HL-60 (cell line): Measurements from ENCODE around the gene ELF2.

Experiments used
- CTCF ChIP-seq: IDR thresholded peaks from one replicate; pipeline ENCODE4 v1.5.1; 2011; ENCODE audit warnings: low read length, control low read depth, inconsistent platforms; ENCODE audit not compliant: insufficient read depth
- POLR2AphosphoS5 ChIP-seq: IDR thresholded peaks from 2 replicates; pipeline ENCODE4 v1.6.1; 2012; ENCODE audit warnings: low read depth

DNA sequence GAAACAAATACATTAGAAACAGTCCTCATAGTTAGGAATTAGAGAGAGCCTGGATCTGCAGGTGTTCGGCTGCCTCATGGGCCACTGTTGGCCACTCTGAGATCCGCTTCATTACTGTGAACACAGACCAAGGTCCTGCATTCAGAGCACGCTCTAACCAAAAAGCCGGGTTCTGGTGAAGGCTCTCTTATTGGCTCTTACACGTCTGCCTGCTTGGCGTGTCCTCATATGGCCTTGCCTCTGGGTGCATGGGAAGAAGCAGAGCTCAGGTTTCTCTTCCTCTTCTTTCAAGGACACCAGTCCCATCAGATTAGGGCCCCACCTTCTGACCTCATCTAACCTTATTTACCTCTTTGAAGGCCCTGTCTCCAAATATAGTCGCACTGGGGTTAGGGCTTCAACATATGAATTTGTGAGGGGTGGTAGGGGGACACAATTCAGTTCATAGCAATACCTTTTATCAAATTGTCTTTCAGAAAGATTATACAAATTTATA is 37.1 kb upstream of the ELF2 start:
- TF ChIP-seq POLR2AphosphoS5 (0 out of 2 replicates have a peak, but pooled peaks have one; percentile 32), CTCF (no peak)
